Stimulated activated CD4-positive, alpha-beta T cell treated with anti-CD3 and anti-CD28 coated beads, Interleukin-1b, Interleukin-23, amount 100 ng/mL, for 4 hours (primary cell): ENCODE results near the gene BABAM2.

Experiments used
- DNase-seq, 2 donors: peaks; one replicate each; pipeline ENCODE4 v3.0.0-alpha.2; 2020; ENCODE audit warnings: low read depth in 2 of 2

Gene BABAM2

DNA sequence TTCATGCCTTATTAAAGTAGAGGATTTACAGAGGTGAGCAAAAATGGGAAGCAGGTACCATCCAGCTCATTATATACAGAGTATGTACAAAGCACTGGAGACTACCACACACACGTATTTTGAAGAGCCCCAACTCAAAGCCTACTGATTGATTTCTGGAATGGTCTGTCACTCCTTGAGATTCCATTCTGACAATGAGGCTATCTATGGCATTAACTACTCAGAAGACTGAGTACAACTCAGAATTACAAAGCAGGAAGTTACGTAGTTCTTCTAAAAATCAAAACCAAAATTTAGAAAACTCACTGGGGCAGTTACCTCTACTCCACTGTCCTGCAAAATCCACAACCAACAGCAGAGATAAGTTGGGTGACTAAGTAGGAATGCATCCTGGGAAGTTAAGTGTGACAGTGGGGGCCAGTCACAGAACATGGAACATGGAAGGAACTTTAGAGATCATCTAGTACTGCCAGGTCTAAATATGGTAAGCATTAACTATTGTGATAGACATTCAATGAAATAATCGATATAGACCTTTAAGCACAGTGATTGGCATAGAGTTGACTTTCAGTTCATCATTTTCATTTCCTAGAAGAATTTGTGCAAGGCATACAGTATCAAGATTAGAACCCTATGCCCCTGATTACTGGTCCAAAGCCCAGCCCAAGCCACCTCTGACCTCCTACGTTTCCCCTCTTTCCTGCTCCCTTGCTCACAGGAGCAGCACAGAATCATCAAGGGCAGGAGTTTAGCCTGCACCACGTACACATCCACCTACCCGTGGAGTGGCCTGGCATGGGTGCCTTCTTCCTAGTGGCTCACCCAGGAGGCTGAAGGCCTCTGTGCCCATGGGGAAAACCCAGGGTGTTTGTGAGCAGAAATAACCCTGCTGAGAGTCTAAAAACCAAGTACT is 422.0 kb downstream of the BABAM2 start:
- DNase-seq: no peak

DNA sequence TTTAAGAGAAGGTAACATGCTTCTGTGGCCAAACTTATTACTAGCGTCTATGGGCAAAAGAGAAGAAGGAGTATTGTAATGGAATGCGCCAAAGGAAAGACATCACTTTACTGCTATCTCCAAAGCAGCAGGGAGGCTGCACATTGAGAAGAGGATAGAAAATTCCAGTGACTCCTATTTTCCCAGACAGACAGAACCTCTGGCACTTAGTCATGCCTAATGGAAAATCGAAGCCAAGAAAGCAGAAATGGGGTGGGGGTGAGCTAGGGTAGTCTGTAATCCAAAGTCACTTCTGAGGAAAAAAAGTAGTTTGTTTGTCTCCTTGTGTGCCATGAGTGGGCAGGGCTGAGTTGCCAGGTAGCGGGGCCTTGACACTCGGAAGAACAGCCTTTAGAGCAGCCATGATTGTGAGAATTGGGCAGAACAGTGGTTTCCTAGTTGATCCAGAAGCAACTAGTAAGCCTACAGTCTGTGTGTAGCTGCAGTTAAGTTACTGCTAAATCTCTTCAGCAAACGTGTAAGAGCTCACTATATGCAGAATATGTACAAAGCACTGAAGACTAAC is 422.8 kb downstream of the BABAM2 start:
- no peak for DNase-seq

DNA sequence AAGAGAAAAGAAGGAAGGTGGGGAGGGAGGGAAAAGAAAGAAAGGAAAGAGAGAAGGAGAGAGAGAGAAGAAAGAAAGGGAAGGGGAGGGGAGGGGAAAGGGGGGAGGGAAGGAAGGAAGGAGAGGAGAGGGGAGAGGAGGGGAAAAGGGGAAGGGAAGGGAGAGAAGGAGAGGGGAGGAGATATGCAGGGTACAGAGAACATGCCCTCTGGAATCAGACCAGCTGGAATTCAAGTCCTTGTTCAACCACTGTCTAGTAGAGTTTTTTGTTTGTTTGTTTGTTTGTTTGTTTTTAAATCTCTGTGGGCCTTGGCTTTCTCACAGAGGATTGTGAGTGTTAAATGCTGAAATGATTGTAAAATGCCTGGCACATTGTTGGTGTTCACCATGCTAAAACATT is 424.4 kb downstream of the BABAM2 start:
- DNase-seq: no peak

DNA sequence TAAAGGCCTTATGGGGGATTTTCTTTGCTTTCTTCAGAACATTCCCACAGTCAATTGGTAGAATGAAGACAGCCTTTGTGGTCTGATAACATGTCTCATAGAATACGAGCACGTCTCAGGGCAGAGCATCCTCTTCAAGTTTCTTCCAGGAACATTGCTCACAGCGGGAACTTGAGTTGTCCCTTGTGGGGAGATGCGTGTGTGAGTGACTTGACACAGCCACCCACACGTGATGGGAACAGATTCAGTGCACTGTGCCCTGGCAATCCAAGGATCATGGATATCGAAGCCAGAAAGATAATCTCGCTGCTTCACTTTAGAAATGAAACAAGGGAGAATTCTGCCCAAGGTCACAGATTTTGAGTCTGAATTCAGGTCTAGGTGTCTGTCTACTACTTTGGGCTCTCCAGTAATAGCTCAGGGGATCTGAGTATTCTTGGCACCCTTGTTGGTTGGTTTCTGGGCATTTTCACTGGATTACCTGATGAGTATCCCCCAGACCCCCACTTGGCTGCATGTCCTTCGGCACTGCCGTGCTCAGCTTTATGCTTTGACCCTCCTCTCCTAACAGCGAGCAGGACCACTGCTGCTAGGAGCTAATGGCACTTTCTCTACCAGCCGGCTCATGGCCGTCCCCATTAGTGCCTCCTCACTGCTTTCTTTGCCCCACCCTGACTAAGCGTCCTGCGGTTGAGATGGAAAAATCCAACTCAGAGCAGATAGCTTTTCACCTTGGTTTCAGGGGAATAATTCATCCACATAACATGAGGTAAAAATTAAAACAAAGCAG is 426.2 kb downstream of the BABAM2 start:
- no peak for DNase-seq

DNA sequence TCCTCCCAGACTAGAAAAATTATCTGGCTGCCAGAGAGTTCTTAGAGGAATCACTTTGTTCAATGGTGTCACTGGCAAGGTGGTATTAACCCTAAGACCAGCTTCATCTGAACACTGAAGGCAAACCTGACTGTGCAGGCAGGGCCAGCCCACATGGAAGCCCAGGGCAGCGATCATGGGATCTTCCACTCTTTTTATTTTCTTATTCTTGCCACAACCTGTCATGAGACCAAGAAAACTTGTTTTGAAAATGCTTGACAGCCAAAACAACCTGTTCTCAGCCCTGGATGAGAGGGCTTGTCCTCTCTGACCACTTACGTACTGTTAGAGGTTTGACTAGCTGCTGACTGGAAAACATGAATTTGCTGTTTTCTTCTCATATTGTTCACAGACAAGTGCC is 426.9 kb downstream of the BABAM2 start:
- DNase-seq: no peak

DNA sequence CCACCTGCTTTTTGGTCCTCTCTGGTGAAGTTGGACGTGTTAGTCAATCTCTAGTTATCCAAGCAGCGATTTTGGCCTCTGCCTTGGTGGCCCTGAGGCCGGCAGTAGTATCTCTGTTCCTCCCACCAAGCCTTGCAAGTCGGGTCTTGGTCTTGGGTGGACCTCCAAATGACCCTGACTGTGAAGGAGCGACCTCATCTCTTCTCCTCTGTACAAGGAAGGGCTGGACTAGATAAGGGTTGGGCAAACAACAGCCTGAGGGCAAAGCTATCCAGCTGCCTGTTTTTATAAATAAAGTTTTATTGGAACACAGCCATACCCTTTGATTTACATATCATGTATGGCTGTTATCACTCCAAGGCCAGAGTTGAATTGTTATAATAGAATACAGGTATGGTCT is 427.5 kb downstream of the BABAM2 start:
- DNase-seq: no peak

DNA sequence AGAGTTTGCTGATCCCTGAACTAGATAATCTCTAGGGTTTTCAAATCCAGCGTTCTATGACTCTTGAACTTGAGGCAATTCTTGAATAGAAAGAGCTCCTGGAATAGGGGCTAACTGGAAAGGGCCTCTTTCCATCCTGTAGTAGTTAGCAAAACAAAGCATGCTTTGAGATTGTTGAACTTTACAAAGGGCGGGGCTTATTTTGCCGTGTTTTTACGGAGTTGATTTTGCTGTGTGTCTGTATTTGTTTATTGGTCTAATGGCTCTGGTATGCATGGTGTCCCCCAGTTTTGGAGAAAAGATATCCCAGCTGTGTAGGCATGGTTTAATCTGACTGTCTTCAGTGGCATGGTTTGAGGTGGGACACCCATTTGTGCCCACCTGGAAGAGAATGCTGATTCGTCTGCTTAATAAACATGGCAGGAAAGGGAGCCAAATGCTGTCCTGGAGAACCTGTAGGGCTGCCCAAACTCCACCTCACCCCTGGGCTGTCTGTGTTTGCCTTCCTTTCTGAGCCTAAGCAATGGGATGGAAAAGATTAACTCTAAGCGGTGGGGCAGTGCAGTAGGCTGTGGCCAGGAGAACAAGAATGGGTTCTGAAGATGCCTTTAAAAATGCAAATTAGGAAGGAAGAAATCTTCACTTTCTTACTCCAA is 428.1 kb downstream of the BABAM2 start:
- DNase-seq: no peak

DNA sequence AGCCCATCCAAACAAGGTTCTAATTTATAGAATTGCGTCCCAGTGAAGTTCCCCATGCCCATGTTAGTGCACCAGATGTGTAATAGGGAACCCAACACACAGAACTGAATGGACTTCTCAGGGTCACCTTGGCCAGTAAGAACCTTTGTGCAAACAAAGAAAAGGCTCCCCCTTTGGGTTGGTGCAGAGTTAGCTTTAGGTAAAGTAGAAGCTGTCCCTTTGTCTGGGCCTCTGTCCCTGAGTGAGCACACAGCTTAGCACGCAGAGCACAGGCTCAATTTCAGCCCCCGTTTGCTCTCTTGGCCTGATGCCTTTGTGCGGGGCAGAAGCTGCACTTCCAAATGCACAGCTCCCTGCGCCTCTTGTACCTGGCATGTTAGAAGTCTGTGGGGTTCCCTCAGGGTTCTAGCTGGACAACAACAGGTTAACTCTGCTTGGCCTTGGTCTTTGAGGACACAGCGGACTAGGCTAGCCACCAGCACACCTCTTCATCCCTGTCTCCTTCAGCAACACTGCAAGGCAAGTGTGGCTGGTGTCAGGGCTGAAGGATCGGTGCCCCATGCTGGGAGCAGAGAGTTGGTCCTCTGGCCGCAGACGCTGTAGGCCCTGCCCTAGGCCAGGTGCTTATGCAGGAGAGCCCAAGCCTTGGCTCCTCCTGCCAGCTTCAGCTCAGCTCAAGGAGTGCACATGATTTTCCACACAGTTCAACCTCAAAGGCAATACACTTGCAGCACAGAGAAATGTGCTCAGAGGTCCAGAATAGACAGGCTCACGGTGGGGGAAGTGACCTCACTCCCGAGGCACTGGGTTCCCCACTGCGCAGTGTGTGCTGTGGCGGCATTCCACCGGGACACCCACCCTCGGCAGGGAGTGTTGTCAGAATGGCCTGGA is 428.8 kb downstream of the BABAM2 start:
- no peak for DNase-seq

DNA sequence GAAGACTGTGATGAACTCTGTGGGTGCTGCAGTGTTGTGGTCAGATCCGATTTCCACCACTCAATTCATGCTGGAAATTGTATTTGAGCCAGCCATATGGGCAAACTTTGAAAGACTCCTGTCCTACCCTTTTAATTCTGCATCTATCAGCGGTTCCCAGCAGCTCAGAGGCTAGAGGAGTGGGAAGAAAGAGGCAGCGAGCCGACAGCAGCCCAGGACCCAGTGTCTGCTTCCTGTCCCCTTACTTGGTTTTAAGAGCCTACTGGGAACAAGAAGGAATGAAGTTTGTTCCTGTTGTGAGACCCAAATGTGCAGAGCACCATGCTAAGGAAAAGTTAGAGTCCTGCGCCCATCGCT is 429.5 kb downstream of the BABAM2 start:
- DNase-seq: no peak

DNA sequence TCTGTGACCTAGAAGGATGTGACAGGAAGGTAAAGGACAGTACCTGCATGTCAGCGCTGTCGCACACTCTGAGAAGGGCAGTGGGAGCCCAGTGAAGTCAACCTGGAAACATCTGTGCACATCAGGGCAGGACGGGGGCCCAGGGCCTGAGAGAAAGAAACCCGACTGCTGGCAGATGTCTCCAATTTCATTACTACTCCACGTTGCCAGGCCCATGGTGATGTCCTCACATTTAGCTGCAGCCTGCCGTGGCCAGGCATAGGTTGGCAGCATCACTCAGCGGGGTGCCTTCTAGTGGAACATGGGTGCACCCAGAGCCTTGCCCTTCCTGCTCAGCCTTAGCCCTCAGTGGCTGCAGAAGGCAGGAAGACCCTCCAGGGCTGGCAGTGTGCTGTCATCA is 429.8 kb downstream of the BABAM2 start:
- no peak for DNase-seq

DNA sequence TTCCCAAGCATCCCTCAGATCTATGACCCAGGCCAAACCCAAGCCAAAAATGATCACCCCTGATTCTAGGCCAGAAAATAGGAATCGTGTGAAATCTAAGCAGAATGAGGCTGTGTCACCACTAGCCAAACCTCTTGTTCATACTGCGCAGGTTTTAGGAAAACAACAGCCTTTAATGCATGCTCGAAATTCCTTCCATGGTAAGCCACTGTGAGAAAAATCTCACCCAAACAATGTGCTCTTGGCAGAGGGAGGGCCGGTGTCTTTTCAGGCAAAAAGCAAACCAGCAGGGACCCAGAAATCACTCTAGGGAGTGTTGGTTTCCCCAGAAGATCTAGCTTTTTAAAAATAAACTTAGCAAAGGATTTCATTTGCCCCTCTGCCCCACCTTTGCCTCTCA is 430.9 kb downstream of the BABAM2 start:
- DNase-seq: no peak

DNA sequence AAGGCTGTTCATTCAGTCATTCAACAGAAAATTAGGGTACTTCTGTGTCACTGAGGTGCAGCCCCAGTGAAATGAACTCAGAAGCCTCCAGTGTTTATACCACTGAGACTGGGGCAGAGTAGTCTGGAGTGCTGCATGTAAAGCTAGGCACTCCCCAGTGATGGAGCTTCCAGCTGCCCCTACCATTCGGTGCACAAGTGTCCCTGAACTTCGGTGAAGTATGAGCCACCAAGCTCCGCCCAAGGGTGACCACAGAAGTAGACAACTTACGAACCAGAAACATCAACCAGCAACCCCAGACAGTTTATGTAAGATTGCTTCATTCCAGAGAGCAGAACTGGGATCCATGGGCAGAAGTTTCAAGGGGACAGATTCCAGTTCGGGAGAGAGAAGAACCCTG is 431.5 kb downstream of the BABAM2 start:
- no peak for DNase-seq

DNA sequence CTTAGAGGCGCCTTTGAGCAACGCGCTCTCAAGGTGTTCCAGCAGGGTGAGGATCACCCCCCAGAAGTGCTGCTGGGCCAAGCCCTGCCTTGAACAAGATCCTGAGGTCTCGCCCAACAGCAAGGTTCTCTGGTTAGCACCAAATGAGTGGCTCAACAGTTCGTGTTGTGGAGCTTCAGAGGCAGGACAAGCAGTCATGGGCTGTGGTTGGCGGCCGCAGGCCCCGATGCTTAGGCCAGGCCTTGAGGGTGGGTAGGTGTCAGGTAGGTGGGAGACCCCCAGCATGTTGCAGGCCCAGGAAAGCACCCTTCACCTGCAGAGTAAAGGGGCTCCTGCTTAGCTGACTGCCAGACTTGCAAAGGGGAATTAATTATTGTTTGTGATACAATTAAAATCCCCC is 431.9 kb downstream of the BABAM2 start:
- no peak for DNase-seq

DNA sequence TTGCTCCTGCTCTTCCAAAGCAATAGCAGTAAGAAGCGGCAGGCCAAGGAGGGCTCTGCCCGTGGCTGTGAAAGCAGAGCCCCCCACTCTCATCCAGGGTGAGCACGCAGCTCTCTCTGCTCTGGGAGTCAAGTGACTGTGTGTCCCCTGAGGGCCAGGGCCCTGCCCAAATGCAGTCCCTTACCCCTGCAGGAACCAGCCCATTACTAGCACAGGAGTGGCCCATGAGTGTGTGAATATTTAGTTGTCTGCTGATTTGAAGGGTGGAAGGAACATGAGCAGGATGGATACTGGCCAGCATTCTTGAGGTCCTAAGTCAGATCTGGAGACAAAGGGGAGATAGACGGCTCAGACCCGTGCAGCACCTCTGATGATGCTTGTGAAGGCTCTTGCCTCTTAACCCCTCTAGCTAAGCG is 432.5 kb downstream of the BABAM2 start:
- DNase-seq: no peak

DNA sequence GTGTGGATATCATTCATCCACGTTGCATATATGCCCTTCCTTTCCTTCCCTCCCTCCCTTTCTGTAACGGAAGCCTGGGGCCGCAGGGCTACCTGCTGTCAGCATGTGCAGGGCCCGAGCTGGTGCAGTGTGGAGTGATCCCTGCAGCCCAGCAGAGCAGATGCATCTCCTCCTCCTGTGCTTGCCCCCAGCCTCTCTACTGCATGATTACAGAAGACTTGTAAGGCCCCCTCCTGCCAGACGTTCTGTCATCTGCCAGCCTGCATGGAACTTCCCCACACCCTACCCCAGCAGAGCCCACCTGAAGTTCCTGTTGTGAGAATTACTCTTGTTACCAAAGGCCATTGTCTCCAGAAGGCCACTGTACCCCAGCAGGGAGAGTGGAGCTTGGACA is 434.6 kb downstream of the BABAM2 start:
- DNase-seq: no peak

DNA sequence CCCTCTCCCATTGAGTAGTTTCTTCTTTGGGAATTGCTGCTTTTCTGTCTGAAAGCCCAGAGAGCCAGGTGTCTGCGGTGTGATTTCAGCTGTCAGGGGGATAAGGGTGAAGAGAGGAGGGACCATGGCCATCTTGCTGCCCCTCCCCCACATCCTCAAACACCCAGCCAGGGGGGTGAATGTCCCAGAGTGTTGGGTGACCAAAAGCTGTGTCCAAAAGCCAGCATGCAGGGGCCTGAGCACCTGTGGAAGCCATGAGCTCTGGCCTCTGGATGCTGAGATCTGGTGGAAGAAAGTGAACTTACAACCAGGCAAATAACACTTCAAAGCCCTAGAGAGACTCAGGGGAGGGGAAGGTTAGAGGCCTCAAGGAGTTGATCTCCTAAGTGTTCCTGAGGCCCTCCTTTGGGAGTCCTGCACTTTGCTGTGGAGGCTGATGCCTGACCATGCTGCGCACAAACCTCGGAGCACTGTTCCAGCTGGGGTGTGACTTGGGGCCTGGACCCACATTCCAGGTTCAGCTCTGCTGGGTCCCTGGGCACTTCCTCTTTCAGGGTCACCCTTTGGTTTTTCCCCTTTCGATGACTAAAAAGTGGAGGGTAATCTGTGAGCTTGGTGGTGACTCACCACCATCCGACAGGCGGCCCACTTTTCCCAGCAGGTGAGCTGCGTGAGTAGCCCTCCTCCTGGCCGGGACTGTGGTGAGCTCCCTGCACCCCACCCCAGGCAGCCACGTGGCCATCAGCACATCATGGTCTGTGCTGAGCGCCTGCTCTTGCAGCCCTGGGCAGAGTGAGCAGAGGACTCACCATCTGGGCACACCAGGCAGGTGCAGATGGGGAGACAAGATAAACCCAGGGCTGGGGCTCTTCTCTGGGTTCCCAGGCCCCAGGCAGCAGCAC is 435.3 kb downstream of the BABAM2 start:
- DNase-seq: no peak

DNA sequence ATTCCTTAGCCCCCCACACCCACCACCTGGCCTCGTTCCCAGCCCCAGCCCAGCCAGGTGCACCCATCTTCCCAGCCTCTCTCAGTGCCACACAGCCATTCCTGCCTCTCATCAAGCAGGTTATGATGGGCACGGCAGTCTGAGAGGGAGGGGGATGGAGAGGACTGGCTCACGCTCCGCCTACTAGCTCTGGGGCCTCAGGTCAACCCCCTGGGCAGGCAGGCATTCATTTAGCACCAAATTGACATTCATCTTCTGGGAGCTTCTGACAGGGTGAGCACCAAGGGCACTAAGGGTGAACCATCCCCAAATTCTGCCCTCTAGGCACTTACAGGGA is 435.9 kb downstream of the BABAM2 start:
- DNase-seq: no peak

DNA sequence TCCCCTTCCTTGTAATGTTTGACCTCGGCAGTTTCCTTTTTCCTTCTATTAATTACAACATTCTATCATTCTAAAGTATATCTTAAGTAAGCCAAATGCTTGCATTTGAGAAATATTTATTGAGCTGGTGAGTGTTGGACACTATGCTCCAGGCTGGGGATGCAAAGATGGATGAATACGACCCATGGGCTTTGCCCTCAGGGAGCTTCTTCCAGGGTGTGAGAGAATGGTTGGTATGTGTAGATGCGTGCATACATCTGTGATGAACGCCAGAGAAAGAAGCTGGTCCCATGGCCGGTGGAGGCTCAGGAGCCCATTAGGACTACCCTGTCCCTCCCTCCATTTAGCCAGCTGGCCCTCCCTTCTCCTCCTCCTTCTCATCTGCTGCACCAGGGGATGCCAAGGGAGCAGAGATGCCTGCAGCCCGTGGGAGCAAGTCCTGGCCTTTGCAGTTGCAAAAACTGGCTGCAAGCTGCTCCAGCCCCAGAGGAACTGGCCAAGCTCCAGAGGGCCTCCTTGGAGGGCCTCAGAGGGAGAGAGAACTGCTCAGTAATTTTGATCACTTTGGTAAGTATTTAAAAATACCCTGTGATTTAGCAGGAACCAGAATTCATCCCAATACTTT is 436.5 kb downstream of the BABAM2 start:
- no peak for DNase-seq

DNA sequence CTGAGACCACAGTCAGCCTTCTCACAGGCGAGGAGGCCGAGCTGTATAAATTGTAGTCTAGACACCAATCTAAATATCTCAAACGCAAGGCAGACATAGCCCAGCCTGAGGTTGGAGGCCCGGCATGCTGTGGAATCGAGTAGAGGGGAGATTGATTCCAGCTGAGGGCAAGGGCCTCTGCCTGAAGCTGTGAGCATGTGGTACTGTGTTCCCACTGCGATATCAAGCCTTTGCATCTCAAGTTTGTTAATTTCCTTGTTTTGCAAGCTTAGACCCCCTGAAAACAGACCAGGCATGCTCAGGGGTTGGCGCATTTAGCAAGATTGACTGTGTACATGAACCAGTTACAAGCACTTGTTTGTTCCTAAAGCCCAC is 437.0 kb downstream of the BABAM2 start:
- no peak for DNase-seq
